Measurements from ENCODE around the gene COL6A3.
"Not testable (repeated sequence)": the region's sequence is repeated elsewhere in the genome, so short reads cannot be mapped to it uniquely, and the experiment has no call there.

COL6A3 gene

DNA sequence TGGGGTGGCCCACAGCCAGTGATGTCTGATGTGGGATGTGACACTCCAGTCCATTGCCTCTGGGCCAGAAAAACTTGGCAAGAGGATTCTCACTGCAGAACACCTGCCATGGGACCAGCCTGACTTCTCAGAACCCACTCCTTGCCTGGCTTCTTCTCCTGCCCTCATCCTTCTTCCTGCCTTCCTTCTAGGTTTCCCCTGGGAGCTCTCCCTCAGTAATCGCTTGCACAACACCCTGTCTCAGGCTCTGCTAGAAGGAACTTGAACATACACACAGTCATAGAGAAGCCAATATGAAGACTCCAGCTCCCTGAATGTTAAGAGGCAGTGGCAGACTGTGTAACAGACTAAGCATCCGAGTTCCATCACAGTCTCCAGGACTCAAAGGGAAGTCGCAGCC is 4.3 kb upstream of the COL6A3 start:
- no peak for DNase-seq (ENCODE audit: low spot score)
- Histone ChIP-seq H3K4me3 (no peak overlapping the region), H3K27ac (no peak overlapping the region)
- TF ChIP-seq, protein P1, sequence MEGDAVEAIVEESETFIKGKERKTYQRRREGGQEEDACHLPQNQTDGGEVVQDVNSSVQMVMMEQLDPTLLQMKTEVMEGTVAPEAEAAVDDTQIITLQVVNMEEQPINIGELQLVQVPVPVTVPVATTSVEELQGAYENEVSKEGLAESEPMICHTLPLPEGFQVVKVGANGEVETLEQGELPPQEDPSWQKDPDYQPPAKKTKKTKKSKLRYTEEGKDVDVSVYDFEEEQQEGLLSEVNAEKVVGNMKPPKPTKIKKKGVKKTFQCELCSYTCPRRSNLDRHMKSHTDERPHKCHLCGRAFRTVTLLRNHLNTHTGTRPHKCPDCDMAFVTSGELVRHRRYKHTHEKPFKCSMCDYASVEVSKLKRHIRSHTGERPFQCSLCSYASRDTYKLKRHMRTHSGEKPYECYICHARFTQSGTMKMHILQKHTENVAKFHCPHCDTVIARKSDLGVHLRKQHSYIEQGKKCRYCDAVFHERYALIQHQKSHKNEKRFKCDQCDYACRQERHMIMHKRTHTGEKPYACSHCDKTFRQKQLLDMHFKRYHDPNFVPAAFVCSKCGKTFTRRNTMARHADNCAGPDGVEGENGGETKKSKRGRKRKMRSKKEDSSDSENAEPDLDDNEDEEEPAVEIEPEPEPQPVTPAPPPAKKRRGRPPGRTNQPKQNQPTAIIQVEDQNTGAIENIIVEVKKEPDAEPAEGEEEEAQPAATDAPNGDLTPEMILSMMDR (IDR thresholded peaks at IDR 0.05): no peak

DNA sequence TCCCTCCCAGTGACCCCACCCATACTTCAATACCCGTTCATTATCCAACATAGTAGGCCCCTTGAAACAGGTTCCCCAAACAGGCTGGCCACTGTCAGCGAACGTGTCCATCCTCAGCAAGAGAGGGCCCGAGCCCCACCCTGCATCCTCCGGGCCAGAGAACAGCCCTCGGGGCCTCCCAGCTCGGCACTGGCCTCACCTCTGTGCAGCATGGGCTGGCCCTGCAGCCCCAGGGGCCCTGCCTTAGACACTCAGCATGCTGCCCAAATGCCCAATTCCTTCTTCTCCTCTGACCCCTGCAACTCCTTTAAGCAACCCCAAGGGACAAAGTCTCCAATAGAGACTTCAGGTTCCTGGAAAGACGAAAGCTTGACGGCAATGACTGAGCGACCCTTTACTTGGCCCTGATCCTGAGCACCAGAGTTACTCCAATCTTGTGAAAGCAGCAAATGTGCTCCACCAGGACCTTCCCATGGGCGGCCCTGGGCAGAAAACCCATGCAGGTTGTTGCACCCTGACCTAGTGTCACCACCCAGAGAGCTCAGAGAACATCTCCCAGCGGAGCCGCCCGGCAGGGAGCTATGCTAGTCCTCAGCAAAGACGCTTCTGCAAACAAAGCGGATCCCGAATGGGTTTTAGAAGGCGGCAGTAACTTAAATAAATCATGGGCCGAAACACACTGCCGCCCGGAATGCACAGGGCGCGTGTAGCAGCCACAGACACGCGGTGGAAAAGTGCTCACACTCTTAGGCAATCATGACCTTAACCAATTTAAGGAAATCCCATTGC is 782 bp downstream of the COL6A3 start:
- Histone ChIP-seq H3K27ac (peak overlapping the region; percentile 81 to 92), H3K4me3 (peak overlapping the region; percentile 74)
- TF ChIP-seq, protein P1 (IDR thresholded peaks at IDR 0.05): no peak
- no peak for DNase-seq (ENCODE audit: low spot score)

DNA sequence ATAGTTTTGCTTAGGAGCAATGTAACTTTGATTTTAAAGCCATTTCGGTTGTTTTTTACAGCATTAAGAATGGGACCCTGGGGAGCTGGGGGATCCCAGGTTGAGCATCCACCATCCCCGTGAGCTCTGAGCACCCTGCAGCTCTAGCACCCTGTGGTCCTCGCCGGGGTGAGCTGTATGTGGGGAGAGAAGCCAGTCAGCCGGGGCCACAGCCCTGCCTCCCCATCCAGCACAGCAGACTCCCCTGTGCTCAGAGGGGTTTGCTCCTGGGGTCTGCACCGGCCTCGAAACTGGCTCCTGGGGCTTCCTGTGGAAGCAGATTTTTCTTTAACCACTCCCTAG is 1.3 kb downstream of the COL6A3 start:
- peak overlapping the region; percentile 81 to 92 for H3K27ac ChIP-seq
- H3K4me3 ChIP-seq: peak overlapping the region; percentile 74
- TF ChIP-seq, protein P1 (IDR thresholded peaks at IDR 0.05): no peak
- DNase-seq (ENCODE audit: low spot score): no peak

DNA sequence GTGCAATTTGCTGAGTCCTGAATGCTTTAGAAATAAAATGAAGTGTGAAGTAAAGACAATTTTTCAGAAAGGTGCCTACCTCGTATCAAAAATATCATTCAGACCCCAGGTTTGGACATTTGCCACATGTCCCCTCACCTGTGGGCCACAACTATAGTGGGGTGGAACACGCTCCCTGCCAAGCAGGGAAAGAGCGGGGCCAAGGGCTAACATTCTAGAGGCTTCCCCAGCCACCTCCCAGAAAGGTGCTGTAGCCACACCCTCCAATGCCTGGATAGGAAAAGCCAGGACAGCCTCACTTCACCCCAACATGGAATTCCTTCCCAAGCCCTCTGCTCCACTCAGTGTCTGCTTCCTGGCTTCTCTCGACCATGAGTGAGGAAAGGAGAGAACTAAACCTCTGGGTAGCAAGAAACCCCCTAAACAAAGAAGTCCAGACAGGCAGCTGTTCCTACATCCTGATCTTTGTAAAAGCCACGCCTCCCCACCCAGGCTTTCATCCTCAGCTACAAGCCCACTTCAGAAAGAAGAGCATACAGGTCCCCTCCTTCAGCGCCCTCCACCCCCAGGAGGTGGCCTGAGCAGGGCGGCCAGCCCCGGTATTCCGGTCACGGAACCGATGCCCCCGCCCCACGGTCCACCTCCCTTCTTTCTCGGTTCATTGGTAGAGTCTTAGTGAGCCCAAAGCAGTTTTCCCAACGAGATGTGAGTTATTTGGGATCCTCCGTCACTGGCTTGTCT is 2.1 kb downstream of the COL6A3 start:
- DNase-seq (ENCODE audit: low spot score): no peak
- Histone ChIP-seq H3K4me3 (peak overlapping the region; percentile 74), H3K27ac (peak overlapping the region; percentile 81 to 92)
- TF ChIP-seq, protein P1 (IDR thresholded peaks at IDR 0.05): no peak

DNA sequence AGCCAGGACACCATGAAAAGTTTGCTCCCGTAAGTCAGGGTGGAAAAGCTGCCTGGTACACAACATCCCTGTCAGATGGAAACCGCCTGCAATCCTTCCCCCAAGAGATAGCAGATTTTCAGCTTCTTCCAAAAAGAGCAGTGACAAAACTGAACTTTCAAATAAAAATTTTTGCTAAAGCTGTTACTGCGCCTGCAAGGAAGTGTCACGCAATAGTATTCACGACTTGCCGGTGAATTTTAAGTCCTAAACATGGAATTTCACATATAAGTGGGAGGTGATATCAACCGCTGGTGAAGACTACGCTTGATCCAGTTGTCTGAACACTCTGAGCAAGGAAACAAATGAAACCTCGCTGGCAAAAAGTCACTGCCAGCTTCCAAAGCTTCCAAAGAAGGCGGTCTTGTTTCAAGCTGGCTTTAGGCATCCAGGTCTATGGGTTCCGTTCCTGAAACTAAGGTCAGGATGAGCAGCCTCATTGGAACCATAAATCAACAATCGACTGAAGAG is 2.8 kb downstream of the COL6A3 start:
- DNase-seq (ENCODE audit: low spot score): no peak
- Histone ChIP-seq H3K4me3 (peak overlapping the region; percentile 74), H3K27ac (peak overlapping the region; percentile 81 to 92)
- TF ChIP-seq, protein P1 (IDR thresholded peaks at IDR 0.05): no peak

DNA sequence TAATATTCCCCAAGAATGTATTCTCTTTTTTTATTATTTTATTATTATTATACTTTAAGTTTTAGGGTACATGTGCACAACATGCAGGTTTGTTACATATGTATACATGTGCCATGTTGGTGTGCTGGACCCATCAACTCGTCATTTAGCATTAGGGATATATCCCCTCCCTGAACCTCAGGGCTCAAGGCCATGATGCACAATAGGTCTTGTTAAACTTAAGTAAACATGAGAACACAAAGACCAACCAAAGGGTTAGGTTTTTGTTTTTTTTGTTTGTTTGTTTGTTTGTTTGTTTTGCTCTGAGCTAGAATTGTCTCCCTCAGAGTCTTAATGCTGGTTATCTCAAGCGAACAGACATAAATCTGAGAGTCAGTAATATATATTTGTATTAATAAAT is 4.7 kb downstream of the COL6A3 start:
- not testable (repeated sequence) for DNase-seq (ENCODE audit: low spot score); H3K4me3 ChIP-seq
- peak overlapping the region in 1 of 2 donors; percentile 34 for H3K27ac ChIP-seq

DNA sequence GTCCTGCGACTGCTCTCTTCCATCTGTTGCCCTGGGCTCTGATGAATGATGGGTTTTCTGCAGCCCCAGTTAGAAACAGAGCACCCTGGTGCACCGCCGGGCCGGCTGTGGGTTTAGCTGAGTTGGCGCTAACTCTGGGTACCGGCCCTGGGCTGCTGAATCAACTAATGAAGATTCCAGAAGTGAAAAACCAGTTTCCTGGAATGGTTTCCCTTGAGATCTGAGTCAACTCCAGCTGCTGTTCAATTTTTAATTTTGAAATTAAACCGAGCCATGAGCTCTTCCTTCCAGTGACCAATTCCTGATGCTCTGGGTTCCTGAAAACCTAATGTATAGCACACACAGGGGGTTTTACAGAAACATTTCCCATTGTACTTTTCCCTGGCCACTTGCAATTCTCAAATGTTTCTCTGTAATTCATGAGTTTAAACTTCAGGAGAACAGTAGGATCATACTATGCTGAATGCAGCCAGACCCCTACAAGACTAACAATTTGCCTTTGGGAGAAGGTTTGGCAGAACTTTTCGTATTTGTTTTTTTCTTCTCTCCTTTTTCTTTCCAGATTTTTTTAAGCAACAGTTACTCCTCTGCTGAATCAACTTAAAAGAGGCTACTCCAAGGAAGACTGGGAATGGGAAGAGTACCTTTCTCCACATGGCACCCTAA is 5.5 kb downstream of the COL6A3 start:
- Histone ChIP-seq H3K27ac (peak overlapping the region; percentile 54 to 75), H3K4me3 (peak overlapping the region; percentile 54)
- no peak for DNase-seq (ENCODE audit: low spot score)
- TF ChIP-seq, protein P1 (IDR thresholded peaks at IDR 0.05): no peak

Measured in coronary artery (tissue), 2 donors.